ENCODE results near the gene SCMH1.

DNA sequence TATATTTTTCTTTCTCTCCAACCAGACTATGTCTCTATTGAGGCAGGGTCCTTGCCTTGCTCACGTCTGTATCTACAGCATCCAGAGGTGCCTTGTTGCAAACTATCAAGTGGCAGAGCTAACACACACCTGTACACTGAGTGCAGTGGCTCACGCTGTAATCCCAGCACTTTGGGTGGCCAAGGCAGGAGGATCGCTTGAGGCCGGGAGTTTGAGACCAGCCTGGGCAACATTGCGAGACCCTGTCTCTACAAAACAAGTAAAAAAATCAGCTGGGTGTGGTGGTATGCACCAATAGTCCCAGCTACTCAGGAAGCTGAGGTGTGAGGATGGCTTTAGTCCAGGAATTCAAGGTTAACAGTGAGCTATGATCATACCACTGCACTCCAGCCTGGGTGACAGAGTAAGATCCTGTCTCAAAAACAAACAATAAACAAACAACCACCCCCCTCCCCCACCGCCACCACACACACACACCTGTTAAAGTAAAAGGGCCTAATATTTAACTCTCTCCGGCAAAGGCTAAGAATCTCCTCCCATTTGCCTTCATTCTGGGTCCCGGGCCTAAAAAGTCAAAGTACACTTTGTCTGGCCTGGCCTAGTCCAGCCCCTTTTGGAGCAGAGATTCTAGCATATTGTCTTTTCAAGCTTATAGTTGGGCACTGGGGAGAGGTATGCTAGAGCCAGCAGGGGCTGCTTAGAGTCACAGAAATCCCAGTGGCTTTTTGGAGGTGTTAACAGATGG is 211.1 kb downstream of the SCMH1 start:
- TF ChIP-seq, protein P1, sequence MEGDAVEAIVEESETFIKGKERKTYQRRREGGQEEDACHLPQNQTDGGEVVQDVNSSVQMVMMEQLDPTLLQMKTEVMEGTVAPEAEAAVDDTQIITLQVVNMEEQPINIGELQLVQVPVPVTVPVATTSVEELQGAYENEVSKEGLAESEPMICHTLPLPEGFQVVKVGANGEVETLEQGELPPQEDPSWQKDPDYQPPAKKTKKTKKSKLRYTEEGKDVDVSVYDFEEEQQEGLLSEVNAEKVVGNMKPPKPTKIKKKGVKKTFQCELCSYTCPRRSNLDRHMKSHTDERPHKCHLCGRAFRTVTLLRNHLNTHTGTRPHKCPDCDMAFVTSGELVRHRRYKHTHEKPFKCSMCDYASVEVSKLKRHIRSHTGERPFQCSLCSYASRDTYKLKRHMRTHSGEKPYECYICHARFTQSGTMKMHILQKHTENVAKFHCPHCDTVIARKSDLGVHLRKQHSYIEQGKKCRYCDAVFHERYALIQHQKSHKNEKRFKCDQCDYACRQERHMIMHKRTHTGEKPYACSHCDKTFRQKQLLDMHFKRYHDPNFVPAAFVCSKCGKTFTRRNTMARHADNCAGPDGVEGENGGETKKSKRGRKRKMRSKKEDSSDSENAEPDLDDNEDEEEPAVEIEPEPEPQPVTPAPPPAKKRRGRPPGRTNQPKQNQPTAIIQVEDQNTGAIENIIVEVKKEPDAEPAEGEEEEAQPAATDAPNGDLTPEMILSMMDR (IDR thresholded peaks at IDR 0.05): no peak
- TF ChIP-seq EP300 (IDR thresholded peaks at IDR 0.05): no peak
- no peak for TF ChIP-seq POLR2AphosphoS5 (IDR thresholded peaks at IDR 0.05)
